ENCODE data around the gene SPRED3.
"Not testable (repeated sequence)": the region's sequence is repeated elsewhere in the genome, so short reads cannot be mapped to it uniquely, and the experiment has no call there.

SPRED3 gene

GRCh38 chr19:38362076-38362945, 26.2 kb upstream of the SPRED3 start:
- Mint-ChIP-seq H3K4me3 (peak overlapping the region; percentile 82), H3K27me3 (peaks cover 30% of the 10 kb centered on the region), H3K9me3 (no peaks in the 10 kb centered on the region), H3K4me1 (peaks cover 13% of the 10 kb centered on the region), H3K27ac (no peak overlapping the region), H3K36me3 (ENCODE audit: low read depth) (no peaks in the 10 kb centered on the region)
- peak; percentile 83 for DNase-seq
- ATAC-seq = peak; percentile 62

- peak overlapping the region; percentile 14 for H3K4me3 Mint-ChIP-seq
- not testable (repeated sequence) for DNase-seq; H3K27ac Mint-ChIP-seq; ATAC-seq; H3K9me3 Mint-ChIP-seq; H3K36me3 Mint-ChIP-seq (ENCODE audit: low read depth)
- H3K4me1 Mint-ChIP-seq = peaks cover 13% of the 10 kb centered on the region
- peaks cover 30% of the 10 kb centered on the region for H3K27me3 Mint-ChIP-seq
These were observed 25.4 kb upstream of the SPRED3 start for GRCh38 chr19:38362946-38363688.

- Mint-ChIP-seq H3K27ac (no peak overlapping the region), H3K9me3 (no peaks in the 10 kb centered on the region), H3K4me1 (peaks cover 6% of the 10 kb centered on the region), H3K36me3 (ENCODE audit: low read depth) (no peaks in the 10 kb centered on the region), H3K4me3 (no peak overlapping the region), H3K27me3 (peaks cover 7% of the 10 kb centered on the region)
- DNase-seq (no peak), ATAC-seq (no peak)
These were observed 21.5 kb upstream of the SPRED3 start for GRCh38 chr19:38367041-38367440.

GRCh38 chr19:38369584-38369983, 18.9 kb upstream of the SPRED3 start:
- peaks cover 4% of the 10 kb centered on the region for H3K4me1 Mint-ChIP-seq
- peaks cover under 1% of the 10 kb centered on the region for H3K36me3 Mint-ChIP-seq (ENCODE audit: low read depth)
- H3K27ac Mint-ChIP-seq = no peak overlapping the region
- peaks cover 2% of the 10 kb centered on the region for H3K27me3 Mint-ChIP-seq
- no peak for DNase-seq
- ATAC-seq = no peak
- no peak overlapping the region for H3K4me3 Mint-ChIP-seq
- no peaks in the 10 kb centered on the region for H3K9me3 Mint-ChIP-seq

- H3K36me3 Mint-ChIP-seq (ENCODE audit: low read depth) = peaks cover 7% of the 10 kb centered on the region
- peaks cover 2% of the 10 kb centered on the region for H3K27me3 Mint-ChIP-seq
- no peak for DNase-seq
- no peaks in the 10 kb centered on the region for H3K9me3 Mint-ChIP-seq
- peaks cover 9% of the 10 kb centered on the region for H3K4me1 Mint-ChIP-seq
- H3K27ac Mint-ChIP-seq = no peak overlapping the region
- H3K4me3 Mint-ChIP-seq = no peak overlapping the region
- ATAC-seq = no peak
These were observed 18.2 kb upstream of the SPRED3 start for GRCh38 chr19:38370299-38370698.

- Mint-ChIP-seq H3K9me3 (no peaks in the 10 kb centered on the region), H3K27ac (no peak overlapping the region), H3K4me1 (peaks cover 16% of the 10 kb centered on the region), H3K27me3 (peaks cover 2% of the 10 kb centered on the region), H3K4me3 (no peak overlapping the region), H3K36me3 (ENCODE audit: low read depth) (peaks cover 13% of the 10 kb centered on the region)
- no peak for ATAC-seq
- no peak for DNase-seq
These were observed 17.4 kb upstream of the SPRED3 start for GRCh38 chr19:38371081-38371480.

- H3K27me3 Mint-ChIP-seq = no peaks in the 10 kb centered on the region
- H3K4me3 Mint-ChIP-seq = peak overlapping the region; percentile 98
- no peaks in the 10 kb centered on the region for H3K9me3 Mint-ChIP-seq
- peaks cover 30% of the 10 kb centered on the region for H3K36me3 Mint-ChIP-seq (ENCODE audit: low read depth)
- no peak for ATAC-seq
- peak overlapping the region; percentile 77 for H3K27ac Mint-ChIP-seq
- peaks cover 27% of the 10 kb centered on the region for H3K4me1 Mint-ChIP-seq
- no peak for DNase-seq
These were observed 14.6 kb upstream of the SPRED3 start for GRCh38 chr19:38373907-38374331.

GRCh38 chr19:38374332-38375097, 14.0 kb upstream of the SPRED3 start, which contains the start of gene PSMD8:
TSS of gene PSMD8 (plus strand) at chr19:38374571. CDS start at chr19:38374602, 31 bp downstream.
- Mint-ChIP-seq H3K27me3 (no peaks in the 10 kb centered on the region), H3K4me3 (peak within 1 kb of the TSS; percentile 98), H3K36me3 (ENCODE audit: low read depth) (peaks cover 35% of the 10 kb centered on the region), H3K9me3 (no peaks in the 10 kb centered on the region), H3K27ac (peak within 1 kb of the TSS; percentile 97), H3K4me1 (peaks cover 27% of the 10 kb centered on the region)
- DNase-seq (peak; percentile 98), ATAC-seq (peak; percentile 98)

- H3K9me3 Mint-ChIP-seq = no peaks in the 10 kb centered on the region
- H3K36me3 Mint-ChIP-seq (ENCODE audit: low read depth) = peaks cover 38% of the 10 kb centered on the region
- no peaks in the 10 kb centered on the region for H3K27me3 Mint-ChIP-seq
- peak overlapping the region; percentile 97 for H3K27ac Mint-ChIP-seq
- H3K4me1 Mint-ChIP-seq = peaks cover 27% of the 10 kb centered on the region
- H3K4me3 Mint-ChIP-seq = peak overlapping the region; percentile 98
- ATAC-seq (no peak), DNase-seq (no peak)
These were observed 13.4 kb upstream of the SPRED3 start for GRCh38 chr19:38375098-38375493.

- Mint-ChIP-seq H3K4me3 (peak overlapping the region; percentile 98), H3K9me3 (no peaks in the 10 kb centered on the region), H3K4me1 (peaks cover 27% of the 10 kb centered on the region), H3K36me3 (ENCODE audit: low read depth) (peaks cover 42% of the 10 kb centered on the region), H3K27me3 (no peaks in the 10 kb centered on the region), H3K27ac (peak overlapping the region; percentile 97)
- DNase-seq (no peak), ATAC-seq (no peak)
These were observed 12.7 kb upstream of the SPRED3 start for GRCh38 chr19:38375748-38376147.

- Mint-ChIP-seq H3K4me3 (peak overlapping the region; percentile 98), H3K4me1 (peaks cover 27% of the 10 kb centered on the region), H3K27me3 (no peaks in the 10 kb centered on the region), H3K36me3 (ENCODE audit: low read depth) (peaks cover 49% of the 10 kb centered on the region), H3K27ac (peak overlapping the region; percentile 55), H3K9me3 (no peaks in the 10 kb centered on the region)
- no peak for ATAC-seq
- DNase-seq = no peak
These were observed 11.9 kb upstream of the SPRED3 start for GRCh38 chr19:38376576-38376975.

GRCh38 chr19:38377052-38377451, 11.4 kb upstream of the SPRED3 start:
- DNase-seq = no peak
- Mint-ChIP-seq H3K36me3 (ENCODE audit: low read depth) (peaks cover 53% of the 10 kb centered on the region), H3K27me3 (no peaks in the 10 kb centered on the region), H3K27ac (no peak overlapping the region), H3K9me3 (no peaks in the 10 kb centered on the region), H3K4me3 (no peak overlapping the region), H3K4me1 (peaks cover 27% of the 10 kb centered on the region)
- ATAC-seq = no peak

- DNase-seq = no peak
- Mint-ChIP-seq H3K4me1 (peaks cover 27% of the 10 kb centered on the region), H3K27me3 (no peaks in the 10 kb centered on the region), H3K4me3 (no peak overlapping the region), H3K27ac (no peak overlapping the region), H3K36me3 (ENCODE audit: low read depth) (peaks cover 71% of the 10 kb centered on the region), H3K9me3 (no peaks in the 10 kb centered on the region)
- no peak for ATAC-seq
These were observed 9.6 kb upstream of the SPRED3 start for GRCh38 chr19:38378866-38379265.

GRCh38 chr19:38381138-38381537, 7.4 kb upstream of the SPRED3 start:
- ATAC-seq = no peak
- DNase-seq = no peak
- Mint-ChIP-seq H3K4me1 (peaks cover 12% of the 10 kb centered on the region), H3K36me3 (ENCODE audit: low read depth) (peaks cover 69% of the 10 kb centered on the region), H3K4me3 (no peak overlapping the region), H3K9me3 (no peaks in the 10 kb centered on the region), H3K27ac (no peak overlapping the region), H3K27me3 (no peaks in the 10 kb centered on the region)
